HepG2 (cell line): ENCODE measurements around the gene RAB30. TPM values are rescaled to one million over a fixed set of nuclear protein-coding genes. Genes with fewer than 3 reads are reported as not detected.

Experiments used
- ARID2 ChIP-seq: sonication (generic); formaldehyde crosslinking; IDR thresholded peaks from 2 replicates; pipeline ENCODE4 v1.8.1; 2022; ENCODE audit warnings: mild to moderate bottlenecking, missing genetic modification reagents, borderline replicate concordance
- ERF ChIP-seq: IDR thresholded peaks from 2 replicates; pipeline ENCODE4 v1.6.1; 2018; ENCODE audit warnings: missing biosample characterization, missing genetic modification reagents
- GZF1 ChIP-seq: sonication (generic); formaldehyde crosslinking; IDR thresholded peaks from 2 replicates; pipeline ENCODE4 v1.5.1; 2020; ENCODE audit warnings: mild to moderate bottlenecking, missing genetic modification reagents
- JARID2 ChIP-seq: sonication (generic); formaldehyde crosslinking; IDR thresholded peaks from 2 replicates; pipeline ENCODE4 v1.8.1; 2023; ENCODE audit warnings: missing genetic modification reagents, inconsistent platforms; ENCODE audit not compliant: insufficient replicate concordance
- MAF1 ChIP-seq: sonication (generic); formaldehyde crosslinking; IDR thresholded peaks from 2 replicates; pipeline ENCODE4 v1.5.0; 2020; ENCODE audit warnings: missing genetic modification reagents, borderline replicate concordance
- MEF2D ChIP-seq: sonication (generic); formaldehyde crosslinking; IDR thresholded peaks from 2 replicates; pipeline ENCODE4 v1.5.1; 2020; ENCODE audit warnings: mild to moderate bottlenecking, missing genetic modification reagents
- MTERF4 ChIP-seq: sonication (generic); formaldehyde crosslinking; IDR thresholded peaks from 2 replicates; pipeline ENCODE4 v1.8.0; 2023; ENCODE audit warnings: mild to moderate bottlenecking, missing genetic modification reagents
- MXD1 ChIP-seq: sonication (generic); formaldehyde crosslinking; IDR thresholded peaks from 2 replicates; pipeline ENCODE4 v1.4.0; 2020; ENCODE audit warnings: mild to moderate bottlenecking, missing genetic modification reagents
- NFE2L2 ChIP-seq: fragments of 150-350 bp; IDR thresholded peaks from 2 replicates; pipeline ENCODE4 v1.6.1; 2014; ENCODE audit warnings: low read length
- NFKBIZ ChIP-seq: IDR thresholded peaks from 2 replicates; pipeline ENCODE4 v1.6.1; 2018; ENCODE audit warnings: missing genetic modification reagents, missing compliant biosample characterization
- PBX2 ChIP-seq: IDR thresholded peaks from 2 replicates; pipeline ENCODE4 v1.6.1; 2016; ENCODE audit warnings: control low read depth
- POLR2AphosphoS2 ChIP-seq: IDR thresholded peaks from 2 replicates; pipeline ENCODE4 v1.6.1; 2011; ENCODE audit warnings: low read depth, low read length, improper control_type of control experiment
- TBX2 ChIP-seq: sonication (generic); formaldehyde crosslinking; IDR thresholded peaks from 2 replicates; pipeline ENCODE4 v1.5.0; 2020; ENCODE audit warnings: missing genetic modification reagents, mild to moderate bottlenecking, borderline replicate concordance
- TFDP1 ChIP-seq: IDR thresholded peaks from 2 replicates; pipeline ENCODE4 v1.6.1; 2016; ENCODE audit warnings: missing compliant biosample characterization, missing genetic modification reagents, borderline replicate concordance
- TGIF2 ChIP-seq: IDR thresholded peaks from 2 replicates; pipeline ENCODE4 v1.6.1; 2016; ENCODE audit warnings: control low read depth, missing compliant biosample characterization
- TMF1 ChIP-seq: sonication (generic); formaldehyde crosslinking; IDR thresholded peaks from 2 replicates; pipeline ENCODE4 v1.8.1; 2022; ENCODE audit warnings: low read depth, missing genetic modification reagents
- ZFP91 ChIP-seq: sonication (generic); formaldehyde crosslinking; IDR thresholded peaks from 2 replicates; pipeline ENCODE4 v1.9.0; 2022; ENCODE audit warnings: missing genetic modification reagents, mild to moderate bottlenecking, borderline replicate concordance
- ZFY ChIP-seq: sonication (generic); formaldehyde crosslinking; IDR thresholded peaks from 2 replicates; pipeline ENCODE4 v1.4.0; 2020; ENCODE audit warnings: missing genetic modification reagents
- ZNF333 ChIP-seq: sonication (generic); formaldehyde crosslinking; IDR thresholded peaks from 2 replicates; pipeline ENCODE4 v1.4.0; 2020; ENCODE audit warnings: mild to moderate bottlenecking, missing genetic modification reagents, borderline replicate concordance
- ZNF337 ChIP-seq: sonication (generic); formaldehyde crosslinking; IDR thresholded peaks from 2 replicates; pipeline ENCODE4 v1.5.1; 2020; ENCODE audit warnings: missing genetic modification reagents, low read depth, mild to moderate bottlenecking, borderline replicate concordance
- ZNF33A ChIP-seq: sonication (generic); formaldehyde crosslinking; IDR thresholded peaks from 2 replicates; pipeline ENCODE4 v1.5.1; 2020; ENCODE audit warnings: missing genetic modification reagents, mild to moderate bottlenecking, moderate library complexity, borderline replicate concordance
- ZNF773 ChIP-seq: sonication (generic); formaldehyde crosslinking; IDR thresholded peaks from 2 replicates; pipeline ENCODE4 v1.4.0; 2020; ENCODE audit warnings: missing genetic modification reagents, borderline replicate concordance
- ZSCAN20 ChIP-seq: sonication (generic); formaldehyde crosslinking; IDR thresholded peaks from 2 replicates; pipeline ENCODE4 v1.4.0; 2020; ENCODE audit warnings: missing genetic modification reagents, mild to moderate bottlenecking, borderline replicate concordance
- ZSCAN5A ChIP-seq: sonication (generic); formaldehyde crosslinking; IDR thresholded peaks from 2 replicates; pipeline ENCODE4 v1.8.0; 2022; ENCODE audit warnings: mild to moderate bottlenecking, missing genetic modification reagents, borderline replicate concordance
- polyA plus RNA-seq, 8 experiments: library from polyadenylated mRNA; depleted of rRNA in 3 of 8; stranded (reverse) in 7 of 8; unstranded in 1 of 8; fragments of >200 nt; fragmentation: Illumina TruSeq in 4 of 8; extraction: Trizol in 4 of 8; gene quantifications; 2 replicates each; pipeline versions ENCODE4 v1.2.1 to v1.2.3, GENCODE V29; 2011 to 2016; ENCODE audit warnings: low read depth in 4 of 8, missing spikeins in 1 of 8, mixed read lengths in 1 of 8; ENCODE audit not compliant: insufficient read depth in 1 of 8
- total RNA-seq, 5 experiments: library from RNA; depleted of rRNA; stranded (reverse); fragments of >200 nt; fragmentation: Illumina TruSeq; extraction: Trizol; gene quantifications; 2 replicates each; pipeline ENCODE4 v1.2.3, GENCODE V29; 2016; ENCODE audit warnings: low read depth in 1 of 5

Gene RAB30
- total and polyA plus RNA-seq, 2 of the 13 experiments (the other 11 are each of a cell fraction or from before 2014, with no cell fraction given), result 3.7 to 5.0 TPM

- no peak for TF ChIP-seq ZNF333 (CRISPR knock-in tag)
- TF ChIP-seq NFKBIZ, result no peak
- 0 out of 2 replicates have a peak, but pooled peaks have one; percentile 22 for TF ChIP-seq TGIF2 (CRISPR knock-in tag)
- TF ChIP-seq JARID2, result no peak
- TF ChIP-seq ZNF33A (CRISPR knock-in tag), result no peak
- TF ChIP-seq TFDP1 (CRISPR knock-in tag), result peak; percentile 14; the same call in 1 of the 2 replicates
- TF ChIP-seq NFE2L2, result no peak
- no peak for TF ChIP-seq MXD1 (CRISPR knock-in tag)
- TF ChIP-seq GZF1 (CRISPR knock-in tag), result no peak
- TF ChIP-seq ZNF773 (CRISPR knock-in tag), result no peak
- TF ChIP-seq POLR2AphosphoS2, result no peak
- no peak for TF ChIP-seq MTERF4
- peak; percentile 68 for TF ChIP-seq ZFP91
- TF ChIP-seq PBX2 (CRISPR knock-in tag), result no peak
- no peak for TF ChIP-seq MAF1
- TF ChIP-seq ZSCAN5A, result no peak
- no peak for TF ChIP-seq TMF1 (CRISPR knock-in tag)
- peak; percentile 69 for TF ChIP-seq ZFY (CRISPR knock-in tag)
- peak; percentile 59; the same call in 1 of the 2 replicates for TF ChIP-seq TBX2 (CRISPR knock-in tag)
- no peak for TF ChIP-seq MEF2D
- no peak for TF ChIP-seq ZNF337 (CRISPR knock-in tag)
- TF ChIP-seq ZSCAN20 (CRISPR knock-in tag), result peak; percentile 81
- no peak for TF ChIP-seq ARID2
- peak; percentile 52; the same call in 1 of the 2 replicates for TF ChIP-seq ERF (CRISPR knock-in tag)
Measured at GRCh38 chr11:83007909-83008580, 63.7 kb downstream of the RAB30 start (continued).
